SK-N-SH (cell line): Measurements from ENCODE around the gene TCEANC. TPM values are rescaled to one million over a fixed set of nuclear protein-coding genes. Genes with fewer than 3 reads are reported as not detected.

ENCODE experiments used
- CTCF ChIA-PET: fragments of 300-600, 350-600 bp; formaldehyde crosslinking; extraction: SDS; loops from one replicate; lab custom pipeline; 2021; lab: Yijun Ruan, JAX
- POLR2A ChIA-PET: fragments of 350-600 bp; sonication (Branson Sonifier 250); formaldehyde crosslinking; extraction: SDS; loops from one replicate; lab custom pipeline; 2020; ENCODE audit warnings: antibody characterized with exemption, inconsistent platforms; lab: Yijun Ruan, JAX
- DNase-seq: peaks from one replicate; pipeline ENCODE4 v3.0.0; 2012
- H2AFZ ChIP-seq: fragments of 200-600 bp; sonication (generic); 2 replicates; pipeline ENCODE4 v1.8.1; 2016; ENCODE audit warnings: antibody characterized with exemption, mild to moderate bottlenecking, low read depth
- H3F3A ChIP-seq: fragments of 200-600 bp; sonication (generic); replicated peaks from 2 replicates; pipeline ENCODE3; 2016; ENCODE audit warnings: antibody characterized with exemption, mild to moderate bottlenecking; ENCODE audit not compliant: insufficient read depth
- H3K27ac ChIP-seq, 2 experiments: fragments of 200-500 bp in 1 of 2; fragments of 200-600 bp in 1 of 2; sonication (Bioruptor generic) in 1 of 2; sonication (generic), shearing (Covaris generic) in 1 of 2; 2 replicates each; pipeline versions ENCODE4 v1.5.1 to v1.6.1; 2014 to 2016; ENCODE audit warnings: low read depth in 2 of 2, inconsistent platforms in 1 of 2, low read length in 1 of 2, mild to moderate bottlenecking in 1 of 2, mixed read lengths in 1 of 2
- H3K27me3 ChIP-seq: fragments of 200-600 bp; sonication (generic), shearing (Covaris generic); 2 replicates; pipeline ENCODE4 v1.6.1; 2016; ENCODE audit warnings: mixed run types; ENCODE audit not compliant: insufficient read depth
- H3K36me3 ChIP-seq, 2 experiments: fragments of 200-500 bp in 1 of 2; fragments of 200-600 bp in 1 of 2; sonication (Bioruptor generic) in 1 of 2; sonication (generic) in 1 of 2; replicated peaks in 1 of 2; 2 replicates each; pipeline versions ENCODE3 to v1.5.1; 2014 to 2016; ENCODE audit warnings: low read length in 1 of 2, mild to moderate bottlenecking in 1 of 2; ENCODE audit not compliant: insufficient read depth in 2 of 2, control insufficient read depth in 1 of 2
- H3K4me1 ChIP-seq, 2 experiments: fragments of 200-500 bp in 1 of 2; fragments of 200-600 bp in 1 of 2; sonication (Bioruptor generic) in 1 of 2; sonication (generic), shearing (Covaris generic) in 1 of 2; 2 replicates each; pipeline versions ENCODE4 v1.5.1 to v1.6.1; 2014 to 2016; ENCODE audit warnings: low read depth in 1 of 2, low read length in 1 of 2, mixed run types in 1 of 2; ENCODE audit not compliant: insufficient read depth in 2 of 2, control insufficient read depth in 1 of 2
- H3K4me2 ChIP-seq: fragments of 200-600 bp; sonication (generic), shearing (Covaris generic); 2 replicates; pipeline ENCODE4 v1.6.1; 2017; ENCODE audit warnings: mixed run types
- H3K4me3 ChIP-seq, 2 experiments: fragments of 200-500 bp in 1 of 2; fragments of 200-600 bp in 1 of 2; sonication (Bioruptor generic) in 1 of 2; sonication (generic), shearing (Covaris generic) in 1 of 2; 2 replicates each; pipeline versions ENCODE4 v1.5.1 to v1.8.1; 2014 to 2016; ENCODE audit warnings: low read depth in 2 of 2, inconsistent platforms in 1 of 2, low read length in 1 of 2, mild to moderate bottlenecking in 1 of 2, mixed read lengths in 1 of 2, moderate library complexity in 1 of 2
- H3K79me2 ChIP-seq: fragments of 200-600 bp; sonication (generic); 2 replicates; pipeline ENCODE4 v1.8.1; 2017; ENCODE audit warnings: mild to moderate bottlenecking; ENCODE audit not compliant: insufficient read depth
- H3K9ac ChIP-seq: fragments of 200-600 bp; sonication (generic); 2 replicates; pipeline ENCODE4 v1.6.1; 2017; ENCODE audit warnings: mixed run types
- H3K9me2 ChIP-seq: fragments of 200-600 bp; sonication (generic); 2 replicates; pipeline ENCODE4 v1.6.1; 2017; ENCODE audit warnings: mixed run types
- H3K9me3 ChIP-seq: fragments of 200-600 bp; sonication (generic); 2 replicates; pipeline ENCODE4 v1.6.1; 2017; ENCODE audit warnings: mixed run types, mild to moderate bottlenecking, moderate library complexity
- H4K20me1 ChIP-seq: fragments of 200-600 bp; sonication (generic); 2 replicates; pipeline ENCODE4 v1.6.1; 2017; ENCODE audit warnings: mild to moderate bottlenecking, mixed run types; ENCODE audit not compliant: insufficient read depth
- CHD2 ChIP-seq: fragments of 150-350 bp; IDR thresholded peaks from 2 replicates; pipeline ENCODE4 v1.6.1; 2018; ENCODE audit warnings: low read length; ENCODE audit not compliant: partially characterized antibody
- EP300 ChIP-seq, 2 experiments: IDR thresholded peaks; 2 replicates each; pipeline versions ENCODE4 v1.4.0 to v1.6.1; 2012; ENCODE audit warnings: borderline replicate concordance in 1 of 2, low read depth in 1 of 2, low read length in 1 of 2
- EZH2phosphoT487 ChIP-seq: fragments of 200-600 bp; sonication (generic); IDR thresholded peaks from 2 replicates; pipeline ENCODE4 v1.6.1; 2017; ENCODE audit warnings: low read depth, mixed run types, mild to moderate bottlenecking, antibody characterized with exemption, moderate library complexity, borderline replicate concordance
- FOXJ3 ChIP-seq: sonication (generic); formaldehyde crosslinking; IDR thresholded peaks from 2 replicates; pipeline ENCODE4 v1.5.1; 2020; ENCODE audit warnings: mild to moderate bottlenecking, missing genetic modification reagents
- FOXM1 ChIP-seq: IDR thresholded peaks from 2 replicates; pipeline ENCODE4 v1.4.0; 2012; ENCODE audit warnings: low read depth, mild to moderate bottlenecking
- GATA2 ChIP-seq: sonication (generic); formaldehyde crosslinking; IDR thresholded peaks from 2 replicates; pipeline ENCODE4 v1.5.0; 2020; ENCODE audit warnings: mild to moderate bottlenecking, missing genetic modification reagents
- NFIC ChIP-seq: IDR thresholded peaks from 2 replicates; pipeline ENCODE4 v1.4.0; 2012; ENCODE audit warnings: borderline replicate concordance
- POLR2AphosphoS5 ChIP-seq: IDR thresholded peaks from 2 replicates; pipeline ENCODE4 v1.6.1; 2012; ENCODE audit warnings: low read depth, low read length
- RAD21 ChIP-seq: IDR thresholded peaks from 2 replicates; pipeline ENCODE4 v1.6.1; 2012; ENCODE audit warnings: mild to moderate bottlenecking, low read length
- TCF12 ChIP-seq: IDR thresholded peaks from 2 replicates; pipeline ENCODE4 v1.4.0; 2012
- YY1 ChIP-seq: IDR thresholded peaks from 2 replicates; pipeline ENCODE4 v1.4.0; 2012; ENCODE audit warnings: low read depth, mild to moderate bottlenecking
- WGBS: methylation state at CpG from one replicate; pipeline ENCODE4 v1.1.6; 2017; ENCODE audit warnings: low lambda C conversion rate; 5-methylcytosine and 5-hydroxymethylcytosine counted together
- polyA plus RNA-seq, 3 experiments: library from polyadenylated mRNA; depleted of rRNA; stranded (reverse); fragments of >200 nt; gene quantifications; 2 replicates each; pipeline ENCODE4 v1.2.3, GENCODE V29; 2012
- TF ChIP-seq, protein P1 (sequence below): IDR thresholded peaks from 2 replicates; pipeline ENCODE4 v1.6.1; 2012; ENCODE audit warnings: mild to moderate bottlenecking, low read depth, low read length, moderate library complexity
- TF ChIP-seq, protein P2 (sequence below): IDR thresholded peaks from 2 replicates; pipeline ENCODE4 v1.4.0; 2012; ENCODE audit warnings: low read depth
- TF ChIP-seq, protein P3 (sequence below): IDR thresholded peaks from 2 replicates; pipeline ENCODE4; 2012

The TCEANC gene
- polyA plus RNA-seq, 1 of the 3 experiments (the other 2 are of a cell fraction) = 0.84 TPM

DNA sequence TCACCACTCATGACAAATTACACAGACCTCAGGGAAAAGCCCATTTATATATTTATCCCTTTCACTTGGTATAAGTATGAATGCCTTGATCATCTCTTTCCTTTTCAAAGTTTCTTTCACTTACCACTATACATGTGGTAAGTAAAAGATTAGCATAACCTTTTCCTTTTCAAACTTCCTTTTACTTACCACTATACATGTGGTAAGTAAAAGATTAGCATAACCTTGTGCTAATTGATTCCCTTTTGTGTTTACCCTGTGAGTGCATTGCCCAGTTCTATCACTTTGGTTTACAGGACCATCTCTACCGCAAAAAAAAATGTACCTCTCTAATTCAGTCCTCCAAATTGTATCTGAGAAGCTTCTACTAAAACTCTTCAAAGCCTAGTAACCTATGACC, 32.7 kb upstream of the TCEANC start (continued):
- TF ChIP-seq, protein P1, sequence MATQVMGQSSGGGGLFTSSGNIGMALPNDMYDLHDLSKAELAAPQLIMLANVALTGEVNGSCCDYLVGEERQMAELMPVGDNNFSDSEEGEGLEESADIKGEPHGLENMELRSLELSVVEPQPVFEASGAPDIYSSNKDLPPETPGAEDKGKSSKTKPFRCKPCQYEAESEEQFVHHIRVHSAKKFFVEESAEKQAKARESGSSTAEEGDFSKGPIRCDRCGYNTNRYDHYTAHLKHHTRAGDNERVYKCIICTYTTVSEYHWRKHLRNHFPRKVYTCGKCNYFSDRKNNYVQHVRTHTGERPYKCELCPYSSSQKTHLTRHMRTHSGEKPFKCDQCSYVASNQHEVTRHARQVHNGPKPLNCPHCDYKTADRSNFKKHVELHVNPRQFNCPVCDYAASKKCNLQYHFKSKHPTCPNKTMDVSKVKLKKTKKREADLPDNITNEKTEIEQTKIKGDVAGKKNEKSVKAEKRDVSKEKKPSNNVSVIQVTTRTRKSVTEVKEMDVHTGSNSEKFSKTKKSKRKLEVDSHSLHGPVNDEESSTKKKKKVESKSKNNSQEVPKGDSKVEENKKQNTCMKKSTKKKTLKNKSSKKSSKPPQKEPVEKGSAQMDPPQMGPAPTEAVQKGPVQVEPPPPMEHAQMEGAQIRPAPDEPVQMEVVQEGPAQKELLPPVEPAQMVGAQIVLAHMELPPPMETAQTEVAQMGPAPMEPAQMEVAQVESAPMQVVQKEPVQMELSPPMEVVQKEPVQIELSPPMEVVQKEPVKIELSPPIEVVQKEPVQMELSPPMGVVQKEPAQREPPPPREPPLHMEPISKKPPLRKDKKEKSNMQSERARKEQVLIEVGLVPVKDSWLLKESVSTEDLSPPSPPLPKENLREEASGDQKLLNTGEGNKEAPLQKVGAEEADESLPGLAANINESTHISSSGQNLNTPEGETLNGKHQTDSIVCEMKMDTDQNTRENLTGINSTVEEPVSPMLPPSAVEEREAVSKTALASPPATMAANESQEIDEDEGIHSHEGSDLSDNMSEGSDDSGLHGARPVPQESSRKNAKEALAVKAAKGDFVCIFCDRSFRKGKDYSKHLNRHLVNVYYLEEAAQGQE = no peak
- TF ChIP-seq EP300 (IDR thresholded peaks at IDR 0.05; ENCODE audit: borderline replicate concordance in 1 of 2, low read depth in 1 of 2, low read length in 1 of 2) (no peak), CHD2 (no peak), FOXJ3 (no peak), YY1 (no peak)

DNA sequence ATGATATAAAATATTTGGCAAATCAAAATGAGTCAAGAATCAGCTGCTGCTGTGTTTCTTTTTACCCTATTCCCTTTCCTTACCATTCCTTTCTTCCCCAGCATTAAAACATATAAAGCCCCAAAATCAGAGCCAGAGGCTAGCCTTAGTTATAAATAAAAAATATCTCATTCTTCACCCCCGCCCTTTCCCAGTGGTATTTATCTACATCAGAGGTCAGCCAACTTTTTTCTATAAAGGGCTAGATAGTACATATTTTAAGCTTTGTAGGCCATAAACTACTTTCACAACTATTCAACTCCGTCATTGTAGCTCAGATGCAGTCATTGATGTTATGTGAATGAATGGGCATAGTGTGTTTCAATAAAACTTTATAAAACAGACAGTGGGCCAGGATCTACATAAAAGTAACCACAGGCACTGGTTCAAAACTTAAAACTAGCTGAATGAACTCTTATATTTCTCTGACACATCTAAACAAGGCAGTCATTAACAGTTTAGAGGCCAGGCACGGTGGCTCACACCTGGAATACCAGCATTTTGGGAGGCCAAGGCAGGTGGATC, 30.5 kb upstream of the TCEANC start:
- Histone ChIP-seq H3K4me2 (no peak overlapping the region), H3K36me3 (no peaks in the 10 kb centered on the region), H4K20me1 (no peaks in the 10 kb centered on the region), H3K27me3 (peaks cover 18% of the 10 kb centered on the region), H3F3A (no peaks in the 10 kb centered on the region), H3K4me1 (no peaks in the 10 kb centered on the region), H3K4me3 (no peak overlapping the region), H2AFZ (no peak overlapping the region), H3K9me3 (no peaks in the 10 kb centered on the region), H3K79me2 (no peaks in the 10 kb centered on the region), H3K27ac (no peak overlapping the region), H3K9ac (no peak overlapping the region), H3K9me2 (no peaks in the 10 kb centered on the region)
- CTCF ChIA-PET = interaction anchor here (1.0 to 2.1 kb wide), 2 partner anchors 18 to 66 kb away, joined by 4 to 5 read pairs; partner anchors contain the start of gene RAB9A
- no peak for TF ChIP-seq TCF12
- TF ChIP-seq, protein P2, sequence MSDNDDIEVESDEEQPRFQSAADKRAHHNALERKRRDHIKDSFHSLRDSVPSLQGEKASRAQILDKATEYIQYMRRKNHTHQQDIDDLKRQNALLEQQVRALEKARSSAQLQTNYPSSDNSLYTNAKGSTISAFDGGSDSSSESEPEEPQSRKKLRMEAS = no peak
- TF ChIP-seq GATA2 = no peak
- TF ChIP-seq FOXJ3 = no peak
- no peak for TF ChIP-seq NFIC
- TF ChIP-seq FOXM1 = no peak
- no peak for TF ChIP-seq POLR2AphosphoS5
- no peak for TF ChIP-seq EZH2phosphoT487
- TF ChIP-seq, protein P3, sequence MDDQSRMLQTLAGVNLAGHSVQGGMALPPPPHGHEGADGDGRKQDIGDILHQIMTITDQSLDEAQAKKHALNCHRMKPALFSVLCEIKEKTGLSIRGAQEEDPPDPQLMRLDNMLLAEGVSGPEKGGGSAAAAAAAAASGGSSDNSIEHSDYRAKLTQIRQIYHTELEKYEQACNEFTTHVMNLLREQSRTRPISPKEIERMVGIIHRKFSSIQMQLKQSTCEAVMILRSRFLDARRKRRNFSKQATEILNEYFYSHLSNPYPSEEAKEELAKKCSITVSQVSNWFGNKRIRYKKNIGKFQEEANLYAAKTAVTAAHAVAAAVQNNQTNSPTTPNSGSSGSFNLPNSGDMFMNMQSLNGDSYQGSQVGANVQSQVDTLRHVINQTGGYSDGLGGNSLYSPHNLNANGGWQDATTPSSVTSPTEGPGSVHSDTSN = no peak
- no peak for TF ChIP-seq RAD21
- DNase-seq = no peak
- POLR2A ChIA-PET = no interaction called here
- 34% methylated on average over 3 of the region's 3 CpGs for WGBS
